IMR-90 (cell line): ENCODE results near the gene R3HDM2. TPM values are rescaled to one million over a fixed set of nuclear protein-coding genes. Genes with fewer than 3 reads are reported as not detected.
A peak's percentile ranks its signal among the peaks of the same experiment; 100 is the strongest.

ENCODE experiments used
- ATAC-seq: fragments of 200-7000 bp; cut with Tn5 transposase; 2 replicates; pipeline ENCODE4 v1.9.1; 2020; ENCODE audit warnings: low read depth, mild to moderate bottlenecking, moderate library complexity
- BruUV-seq: library from RNA; stranded (reverse); fragments of 400-500 nt; replicated peaks from 2 replicates; lab custom pipeline; 2021; lab: Mats Ljungman, UMichigan
- CTCF ChIA-PET: fragments of 300-600 bp; formaldehyde crosslinking; extraction: SDS; loops from one replicate; lab custom pipeline; 2021; ENCODE audit warnings: antibody characterized with exemption; lab: Yijun Ruan, JAX
- POLR2A ChIA-PET: fragments of 300-600 bp; sonication (Branson Sonifier 250); formaldehyde crosslinking; loops from one replicate; lab custom pipeline; 2022; ENCODE audit warnings: antibody characterized with exemption; ENCODE audit not compliant: unreplicated experiment; lab: Charles Lee
- DNase-seq: peaks from one replicate; pipeline ENCODE4 v3.0.0; 2013
- H2AFZ ChIP-seq: replicated peaks from 2 replicates; pipeline ENCODE3; 2013; ENCODE audit warnings: low read length, mild to moderate bottlenecking; ENCODE audit not compliant: poor library complexity
- H2AK5ac ChIP-seq: 2 replicates; pipeline ENCODE4 v1.6.1; 2013; ENCODE audit warnings: low read depth, low read length, inconsistent platforms
- H2AK9ac ChIP-seq: replicated peaks from 2 replicates; pipeline ENCODE3; 2013; ENCODE audit warnings: mild to moderate bottlenecking, low read depth, low read length, moderate library complexity; ENCODE audit not compliant: poor library complexity
- H2BK120ac ChIP-seq: 2 replicates; pipeline ENCODE4 v1.6.1; 2013; ENCODE audit warnings: low read depth, low read length, inconsistent platforms
- H2BK15ac ChIP-seq: 3 replicates; pipeline ENCODE4 v1.6.1; 2013; ENCODE audit warnings: low read depth, low read length, inconsistent platforms
- H2BK20ac ChIP-seq: 2 replicates; pipeline ENCODE4 v1.6.1; 2013; ENCODE audit warnings: low read depth, mild to moderate bottlenecking, inconsistent platforms, low read length, moderate library complexity
- H2BK5ac ChIP-seq: 2 replicates; pipeline ENCODE4 v1.6.1; 2013; ENCODE audit warnings: mild to moderate bottlenecking, low read depth, low read length, inconsistent platforms; ENCODE audit not compliant: poor library complexity, severe bottlenecking
- H3K14ac ChIP-seq: replicated peaks from 2 replicates; pipeline ENCODE4 v1.6.1; 2013; ENCODE audit warnings: low read depth, low read length, inconsistent platforms
- H3K18ac ChIP-seq: 2 replicates; pipeline ENCODE4 v1.6.1; 2013; ENCODE audit warnings: low read depth, low read length, control low read depth
- H3K23ac ChIP-seq: 2 replicates; pipeline ENCODE4 v1.6.1; 2013; ENCODE audit warnings: low read depth, low read length, inconsistent platforms
- H3K27ac ChIP-seq: 2 replicates; pipeline ENCODE4 v1.5.1; 2013; ENCODE audit warnings: mild to moderate bottlenecking, control low read depth, low read length; ENCODE audit not compliant: insufficient read depth
- H3K27me3 ChIP-seq: 2 replicates; pipeline ENCODE4 v1.6.1; 2013; ENCODE audit warnings: low read length; ENCODE audit not compliant: control insufficient read depth, insufficient read depth
- H3K36me3 ChIP-seq: 2 replicates; pipeline ENCODE4 v1.6.1; 2013; ENCODE audit warnings: low read length, mixed read lengths; ENCODE audit not compliant: control insufficient read depth, insufficient read depth
- H3K4ac ChIP-seq: 2 replicates; pipeline ENCODE4 v1.6.1; 2013; ENCODE audit warnings: low read depth, low read length, inconsistent platforms
- H3K4me1 ChIP-seq: 2 replicates; pipeline ENCODE4 v1.6.1; 2013; ENCODE audit warnings: low read length, mixed read lengths; ENCODE audit not compliant: control insufficient read depth, insufficient read depth
- H3K4me2 ChIP-seq: 2 replicates; pipeline ENCODE4 v1.6.1; 2013; ENCODE audit warnings: low read depth, mild to moderate bottlenecking, control low read depth, low read length, moderate library complexity
- H3K4me3 ChIP-seq: 2 replicates; pipeline ENCODE4 v1.5.1; 2013; ENCODE audit warnings: low read depth, mild to moderate bottlenecking, control low read depth, low read length, moderate library complexity; ENCODE audit not compliant: insufficient read depth
- H3K56ac ChIP-seq: 2 replicates; pipeline ENCODE4 v1.6.1; 2013; ENCODE audit warnings: low read length, inconsistent platforms; ENCODE audit not compliant: insufficient read depth; ENCODE audit errors: extremely low read depth
- H3K79me1 ChIP-seq, 2 experiments: 2 replicates each; pipeline ENCODE4 v1.6.1; 2013; ENCODE audit warnings: low read length in 2 of 2, inconsistent platforms in 1 of 2, low read depth in 1 of 2
- H3K9ac ChIP-seq: 2 replicates; pipeline ENCODE4 v1.6.1; 2013; ENCODE audit warnings: low read depth, low read length, control low read depth
- H3K9me1 ChIP-seq: 2 replicates; pipeline ENCODE4 v1.6.1; 2013; ENCODE audit warnings: low read length, inconsistent platforms; ENCODE audit not compliant: insufficient read depth
- H3K9me3 ChIP-seq: 2 replicates; pipeline ENCODE4 v1.6.1; 2013; ENCODE audit warnings: low read length; ENCODE audit not compliant: control insufficient read depth, insufficient read depth
- H4K20me1 ChIP-seq: 2 replicates; pipeline ENCODE4 v1.6.1; 2013; ENCODE audit warnings: low read length, inconsistent platforms; ENCODE audit not compliant: insufficient read depth
- H4K5ac ChIP-seq: 2 replicates; pipeline ENCODE4 v1.6.1; 2013; ENCODE audit warnings: mild to moderate bottlenecking, low read depth, low read length, control low read depth
- H4K8ac ChIP-seq, 2 experiments: 2 replicates each; pipeline ENCODE4 v1.6.1; 2013; ENCODE audit warnings: low read depth in 2 of 2, low read length in 2 of 2, control low read depth in 1 of 2, inconsistent platforms in 1 of 2
- H4K91ac ChIP-seq: 2 replicates; pipeline ENCODE4 v1.6.1; 2013; ENCODE audit warnings: low read depth, low read length, inconsistent platforms; ENCODE audit not compliant: insufficient read depth
- BHLHE40 ChIP-seq: fragments of 150-350 bp; IDR thresholded peaks from 2 replicates; pipeline ENCODE4 v1.6.1; 2016; ENCODE audit warnings: mild to moderate bottlenecking, low read depth, low read length
- CEBPB ChIP-seq: IDR thresholded peaks from 2 replicates; pipeline ENCODE4 v1.6.1; 2012; ENCODE audit warnings: low read depth, low read length, improper control_type of control experiment
- CTCF ChIP-seq: conservative IDR thresholded peaks from 2 replicates; pipeline ENCODE4 v1.5.1; 2012; ENCODE audit warnings: mild to moderate bottlenecking, low read depth, low read length, improper control_type of control experiment
- MAFK ChIP-seq: IDR thresholded peaks from 2 replicates; pipeline ENCODE4 v1.6.1; 2012; ENCODE audit warnings: low read depth, low read length, improper control_type of control experiment
- MAZ ChIP-seq: IDR thresholded peaks from 2 replicates; pipeline ENCODE4 v1.6.1; 2012; ENCODE audit warnings: low read depth, mild to moderate bottlenecking, low read length, improper control_type of control experiment, moderate library complexity, borderline replicate concordance
- MXI1 ChIP-seq: IDR thresholded peaks from 2 replicates; pipeline ENCODE4 v1.6.1; 2012; ENCODE audit warnings: low read depth, mild to moderate bottlenecking, low read length, moderate library complexity, borderline replicate concordance
- RFX5 ChIP-seq: IDR thresholded peaks from 2 replicates; pipeline ENCODE4 v1.8.0; 2012; ENCODE audit warnings: low read depth, mild to moderate bottlenecking, low read length, moderate library complexity
- WGBS, 2 experiments: methylation state at CpG; one replicate each; pipeline versions ENCODE4 v1.1.5 to v1.1.7; 2013; ENCODE audit warnings: missing lambda C conversion rate in 2 of 2; ENCODE audit not compliant: insufficient read length in 1 of 2; ENCODE audit errors: extremely low coverage in 2 of 2; 5-methylcytosine and 5-hydroxymethylcytosine counted together
- dilution Hi-C: fragments of 300-500 bp; cut with HindIII; formaldehyde crosslinking; loops from one replicate; pipeline ENCODE4 v1.14.3; 2018; ENCODE audit warnings: low sequenced_read_pairs; ENCODE audit not compliant: unreplicated experiment
- in situ Hi-C: fragments of 300-500 bp; cut with MboI; formaldehyde crosslinking; loops from 3 replicates; pipeline ENCODE4 v1.14.3; 2019; ENCODE audit warnings: low sequenced_read_pairs, inconsistent platforms, mixed read lengths
- intact Hi-C: fragments of 100-400 bp; cut with micrococcal nuclease; formaldehyde crosslinking; loops from 2 replicates; pipeline ENCODE4 v1.10.0; 2022
- polyA plus RNA-seq, 3 experiments: library from polyadenylated mRNA; depleted of rRNA; stranded (reverse); fragments of >200 nt; gene quantifications; 2 replicates each; pipeline ENCODE4 v1.2.3, GENCODE V29; 2012; ENCODE audit warnings: low replicate concordance in 1 of 3
- total RNA-seq: library from RNA; depleted of rRNA; stranded (reverse); fragments of >200 nt; gene quantifications from 2 replicates; pipeline ENCODE4 v1.2.3, GENCODE V29; 2012

R3HDM2 gene
- total and polyA plus RNA-seq, 2 of the 4 experiments (the other 2 are of a cell fraction): 7.5 to 28.4 TPM

DNA sequence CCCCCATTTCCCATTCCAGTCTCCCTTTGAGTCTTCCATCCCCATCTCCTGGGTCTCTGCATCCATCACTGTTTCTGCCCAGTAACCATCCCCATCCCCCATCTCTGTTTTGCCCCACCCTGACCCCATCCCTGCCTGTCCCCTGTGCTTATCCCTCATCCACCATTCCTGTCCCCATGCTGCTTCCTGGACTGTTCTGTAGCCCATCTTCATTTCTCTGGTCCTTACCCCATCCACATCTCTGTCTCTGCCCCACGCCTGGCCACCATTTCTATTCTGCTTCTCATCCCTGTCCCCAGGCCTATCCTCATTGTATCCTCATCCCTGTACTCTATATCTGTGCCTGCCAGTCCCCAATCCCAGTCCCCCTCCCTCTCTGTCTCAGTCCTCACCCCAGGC, 210.1 kb downstream of the R3HDM2 start:
- Histone ChIP-seq H2AK5ac (no peak overlapping the region; the same call in 1 of the 2 replicates), H2BK120ac (no peak overlapping the region), H2BK5ac (no peak overlapping the region), H3K9me3 (no peaks in the 10 kb centered on the region), H3K14ac (no peak overlapping the region), H3K9me1 (no peaks in the 10 kb centered on the region), H2AFZ (no peak overlapping the region), H3K56ac (no peak overlapping the region), H3K27me3 (peaks cover 67% of the 10 kb centered on the region), H3K27ac (no peak overlapping the region), H4K8ac (no peak overlapping the region), H3K18ac (no peak overlapping the region), H2AK9ac (peak overlapping the region; percentile 82), H3K4me1 (peaks cover 5% of the 10 kb centered on the region; the same call in 1 of the 2 replicates), H3K9ac (no peak overlapping the region), H3K23ac (no peak overlapping the region), H3K4ac (no peak overlapping the region), H2BK20ac (no peak overlapping the region), H3K36me3 (no peaks in the 10 kb centered on the region), H4K20me1 (peaks cover 21% of the 10 kb centered on the region), H3K4me3 (no peak overlapping the region), H3K79me1 (peaks cover 0 to 7% of the 10 kb centered on the region in 2 experiments; a peak in 1 of 4 replicates), H3K4me2 (no peak overlapping the region), H4K91ac (no peak overlapping the region), H2BK15ac (no peak overlapping the region), H4K5ac (no peak overlapping the region)
- in situ Hi-C loops: no loop called here
- ATAC-seq (no peak), DNase-seq (no peak)
- POLR2A ChIA-PET: no interaction called here
- dilution Hi-C loops: no loop called here
- intact Hi-C loops: no loop called here
- 77% methylated on average over 1 of the region's 1 CpG; no CpG with 5 or more reads in 1 of the 2 experiments for WGBS, 2 experiments
- TF ChIP-seq BHLHE40 (no peak), MXI1 (no peak), MAZ (no peak), CTCF (no peak), MAFK (no peak), RFX5 (no peak), CEBPB (no peak)
- BruUV-seq: no TSS peak
- CTCF ChIA-PET: no interaction called here
